ENCODE measurements around the gene SCGN.

DNA sequence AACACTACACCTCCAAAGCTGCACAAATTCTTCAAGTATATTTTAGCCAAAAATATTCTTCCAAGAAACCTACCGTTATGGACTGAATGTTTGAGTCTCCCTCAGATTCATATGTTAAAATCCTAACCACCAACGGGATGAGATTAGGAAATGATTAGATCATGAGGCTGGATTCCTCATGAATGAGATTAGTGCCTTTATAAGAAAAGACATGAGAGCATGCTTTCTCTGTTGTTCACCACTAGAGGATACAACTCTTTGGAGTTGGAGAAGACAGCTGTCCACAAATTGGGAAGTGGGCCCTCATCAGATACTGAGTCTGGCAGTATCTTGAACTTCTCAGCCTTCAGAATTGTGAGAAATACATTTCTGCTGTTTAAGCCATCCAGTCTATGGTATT, 95.5 kb downstream of the SCGN start:
- TF ChIP-seq POLR2A (IDR thresholded peaks at IDR 0.05; ENCODE audit: low read depth, low read length) (no peak), SPI1 (IDR thresholded peaks at IDR 0.05; ENCODE audit: low read depth, low read length) (no peak), TAF1 (IDR thresholded peaks at IDR 0.05; ENCODE audit: low read depth, low read length) (no peak), POLR2AphosphoS5 (IDR thresholded peaks at IDR 0.05; ENCODE audit: low read depth, low read length) (no peak)

Data from GM12891 (cell line).